Activated CD8-positive, alpha-beta T cell treated with anti-CD3 and anti-CD28 coated beads for 36 hours (primary cell): ENCODE data around the gene LTF. TPM values are rescaled to one million over a fixed set of nuclear protein-coding genes. Genes with fewer than 3 reads are reported as not detected.

Experiments
- ATAC-seq: fragments of 200-7000 bp; cut with Tn5 transposase; one replicate; pipeline ENCODE4 v1.10.0; 2021; ENCODE audit warnings: mild to moderate bottlenecking, moderate library complexity
- CTCF ChIA-PET: fragments of 350-600 bp; sonication (Branson Sonifier 250); formaldehyde crosslinking; loops from one replicate; lab custom pipeline; 2021; ENCODE audit warnings: antibody characterized with exemption; lab: Charles Lee
- POLR2A ChIA-PET: fragments of 350-600 bp; sonication (Branson Sonifier 250); formaldehyde crosslinking; loops from one replicate; lab custom pipeline; 2021; ENCODE audit warnings: antibody characterized with exemption; lab: Charles Lee
- DNase-seq: peaks from one replicate; pipeline ENCODE4 v3.0.0-alpha.2; 2020
- H3K27ac Mint-ChIP-seq: one replicate; pipeline ENCODE4 v1.8.0; 2021; ENCODE audit warnings: mild to moderate bottlenecking, mixed read lengths
- H3K27me3 Mint-ChIP-seq: one replicate; pipeline ENCODE4 v1.8.0; 2021; ENCODE audit warnings: mixed read lengths
- H3K36me3 Mint-ChIP-seq: one replicate; pipeline ENCODE4 v1.8.0; 2021; ENCODE audit warnings: low read depth, mixed read lengths
- H3K4me1 Mint-ChIP-seq: one replicate; pipeline ENCODE4 v1.8.0; 2021; ENCODE audit warnings: low read depth, mixed read lengths
- H3K4me3 Mint-ChIP-seq: one replicate; pipeline ENCODE4 v1.8.0; 2021; ENCODE audit warnings: mild to moderate bottlenecking, moderate library complexity, mixed read lengths
- H3K9me3 Mint-ChIP-seq: one replicate; pipeline ENCODE4 v1.8.0; 2021; ENCODE audit warnings: mixed read lengths
- CTCF ChIP-seq: fragments of 200-600 bp; IDR thresholded peaks from one replicate; pipeline ENCODE4 v1.8.0; 2022; ENCODE audit warnings: antibody characterized with exemption, mild to moderate bottlenecking
- intact Hi-C: fragments of 100-400 bp; cut with micrococcal nuclease; formaldehyde crosslinking; loops from one replicate; pipeline ENCODE4 v1.10.0; 2022
- total RNA-seq, 2 experiments: library from RNA; stranded (reverse); gene quantifications; one replicate each; pipeline ENCODE4 v1.2.3, GENCODE V29; 2021

The LTF gene
- total RNA-seq, 2 experiments from 2014 or later = not detected

- CTCF ChIA-PET = interaction anchor here (0.6 to 2.6 kb wide), 3 partner anchors 9 to 26 kb away, joined by 3 to 14 read pairs (median 3); no protein-coding TSS in a partner anchor
- Mint-ChIP-seq H3K4me3 (no peak overlapping the region), H3K27ac (no peak overlapping the region), H3K27me3 (peaks cover 4% of the 10 kb centered on the region), H3K36me3 (no peaks in the 10 kb centered on the region), H3K4me1 (peaks cover 10% of the 10 kb centered on the region), H3K9me3 (no peaks in the 10 kb centered on the region)
- ATAC-seq (no peak), DNase-seq (no peak)
- POLR2A ChIA-PET = interaction anchor here (0.6 to 1.2 kb wide), 2 partner anchors 15 to 149 kb away, joined by 3 to 4 read pairs; no protein-coding TSS in a partner anchor
- no peak for TF ChIP-seq CTCF
- intact Hi-C loops = no loop called here
Observed at GRCh38 chr3:46398186-46398955, 66.3 kb downstream of the LTF start.

GRCh38 chr3:46397111-46397510 is 67.6 kb downstream of the LTF start:
- Mint-ChIP-seq H3K36me3 (no peaks in the 10 kb centered on the region), H3K27me3 (peaks cover 4% of the 10 kb centered on the region), H3K4me3 (no peak overlapping the region), H3K9me3 (no peaks in the 10 kb centered on the region), H3K4me1 (peaks cover 10% of the 10 kb centered on the region), H3K27ac (no peak overlapping the region)
- TF ChIP-seq CTCF = no peak
- intact Hi-C loops = no loop called here
- ChIA-PET POLR2A (interaction anchor here (1.0 kb wide), 1 partner anchor 53 kb away, joined by 3 read pairs; no protein-coding TSS in a partner anchor), CTCF (no interaction called here)
- DNase-seq (no peak), ATAC-seq (no peak)

- peaks cover 4% of the 10 kb centered on the region for H3K27me3 Mint-ChIP-seq
- no peak for TF ChIP-seq CTCF
- ATAC-seq = peak; percentile 24
- peak; percentile 52 for DNase-seq
- no peak overlapping the region for H3K4me3 Mint-ChIP-seq
- no peaks in the 10 kb centered on the region for H3K9me3 Mint-ChIP-seq
- no peak overlapping the region for H3K27ac Mint-ChIP-seq
- ChIA-PET CTCF (interaction anchor here (0.6 kb wide), 1 partner anchor 12 kb away, joined by 3 read pairs; no protein-coding TSS in a partner anchor), POLR2A (interaction anchor here (0.5 kb wide), 1 partner anchor 78 kb away, joined by 3 read pairs; no protein-coding TSS in a partner anchor)
- peaks cover 10% of the 10 kb centered on the region for H3K4me1 Mint-ChIP-seq
- H3K36me3 Mint-ChIP-seq = no peaks in the 10 kb centered on the region
- intact Hi-C loops = no loop called here
Observed at GRCh38 chr3:46395766-46396530, 68.8 kb downstream of the LTF start.

GRCh38 chr3:46395210-46395661 is 69.5 kb downstream of the LTF start:
- Mint-ChIP-seq H3K4me3 (no peak overlapping the region), H3K36me3 (no peaks in the 10 kb centered on the region), H3K27me3 (peaks cover 4% of the 10 kb centered on the region), H3K27ac (no peak overlapping the region), H3K4me1 (peaks cover 10% of the 10 kb centered on the region), H3K9me3 (no peaks in the 10 kb centered on the region)
- DNase-seq = no peak
- peak; percentile 17 for TF ChIP-seq CTCF
- ChIA-PET CTCF (interaction anchor here (0.6 kb wide), 1 partner anchor 12 kb away, joined by 3 read pairs; no protein-coding TSS in a partner anchor), POLR2A (interaction anchor here (0.5 kb wide), 1 partner anchor 78 kb away, joined by 3 read pairs; no protein-coding TSS in a partner anchor)
- ATAC-seq = peak; percentile 37
- intact Hi-C loops = no loop called here
